ENCODE data around the gene SLC1A2.

The SLC1A2 gene

DNA sequence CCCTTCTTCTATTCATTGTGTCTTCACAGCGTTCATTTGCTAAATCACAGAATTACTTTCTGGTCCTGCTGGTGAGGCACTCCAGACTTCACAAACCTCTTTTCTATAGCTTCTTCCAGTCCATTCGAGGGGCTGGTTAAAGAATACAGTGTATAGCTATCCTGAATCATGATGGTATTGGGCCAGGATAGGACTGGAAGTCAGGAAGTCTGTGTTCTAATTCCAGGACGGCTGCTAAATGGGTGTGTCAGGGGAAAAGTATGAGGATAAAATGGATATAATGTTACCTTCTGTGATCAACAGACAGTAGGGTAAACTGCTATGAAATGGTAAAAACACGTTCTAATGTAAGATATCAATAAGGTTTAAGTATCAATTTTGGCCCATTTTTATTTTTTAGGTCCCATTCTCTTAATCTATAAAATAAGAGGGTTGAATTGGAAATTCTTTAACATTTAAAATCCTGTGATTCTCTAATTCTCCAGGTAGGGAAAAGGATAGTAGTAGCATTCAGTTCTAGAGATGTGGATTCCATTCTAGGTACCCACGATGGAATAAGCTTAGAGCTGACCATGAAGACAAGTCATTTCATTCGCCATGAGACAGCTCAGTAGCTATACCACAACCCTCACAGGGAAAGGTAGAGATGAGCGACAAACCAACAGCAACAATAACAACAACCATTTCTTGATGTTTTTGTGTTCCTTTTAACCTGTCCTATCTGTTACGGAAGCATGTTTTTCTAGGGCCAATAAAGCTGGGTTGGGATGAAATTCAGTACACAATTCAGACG, 96.1 kb downstream of the SLC1A2 start:
- DNase-seq = no peak

DNA sequence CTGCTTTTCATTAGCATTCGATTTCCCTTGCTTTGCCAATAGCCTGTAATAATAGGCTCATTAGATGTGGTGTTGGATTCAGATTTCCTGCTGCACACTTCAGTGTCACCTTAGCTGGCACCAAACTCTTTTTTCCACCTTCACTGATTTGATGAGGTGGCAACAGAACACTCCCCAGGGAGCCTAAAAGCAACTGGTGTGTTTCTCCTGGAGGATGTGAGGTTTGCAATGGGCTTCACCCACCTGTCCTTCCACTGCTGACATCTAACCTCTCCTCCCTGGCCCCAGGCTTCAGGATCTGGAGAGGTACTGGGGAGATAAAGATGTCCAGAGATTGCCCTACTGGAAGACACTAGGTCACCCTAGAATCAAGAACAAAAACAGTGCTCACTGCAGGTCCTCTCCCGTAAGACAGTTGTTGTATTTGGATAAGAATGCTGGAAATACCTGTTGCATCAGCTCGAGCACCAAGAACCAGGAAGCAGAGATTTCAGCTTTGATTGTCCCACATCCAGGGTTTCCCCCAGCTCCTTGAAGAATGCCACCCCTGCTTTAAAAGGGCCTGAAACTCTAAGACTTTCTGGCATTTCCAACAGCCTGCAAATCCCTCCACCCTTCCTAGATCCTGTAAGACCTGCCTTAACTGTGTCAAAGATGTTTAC, 96.9 kb downstream of the SLC1A2 start:
- DNase-seq = no peak

DNA sequence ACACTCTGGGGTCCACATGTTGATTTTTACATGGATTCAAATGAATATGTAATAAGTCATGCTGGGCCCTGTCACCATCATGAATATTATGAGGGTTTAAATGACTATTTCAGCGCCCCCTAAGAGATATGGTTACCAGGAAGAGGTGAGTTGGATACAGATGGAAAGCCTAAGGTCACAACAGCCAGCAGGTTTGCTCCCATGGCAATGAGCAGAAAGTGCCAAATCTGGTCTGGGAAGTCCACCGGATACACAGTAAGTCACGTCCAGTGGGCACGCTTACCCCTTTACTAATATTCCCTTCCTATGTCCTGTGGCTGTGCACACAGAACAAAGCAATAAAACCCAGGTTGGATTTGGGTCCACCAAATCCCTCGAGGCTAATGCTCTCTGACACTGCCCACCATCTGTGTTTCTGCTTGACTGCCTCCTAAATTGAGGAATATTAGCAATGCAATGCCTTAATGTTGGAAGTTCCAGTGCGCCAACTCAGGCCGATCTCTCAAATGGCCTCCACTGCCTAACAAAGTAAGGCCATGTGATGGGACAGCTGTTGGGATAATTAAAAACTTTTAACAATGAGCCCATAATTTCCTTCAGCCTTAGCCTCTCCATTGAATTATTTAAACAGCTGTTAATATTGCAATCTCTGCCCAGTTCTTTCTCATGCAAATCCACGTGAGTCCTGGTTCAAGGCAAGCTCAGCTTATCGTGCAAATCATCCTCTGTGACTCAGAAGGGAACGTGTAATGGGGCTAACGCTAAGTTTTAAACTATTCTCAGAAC, 97.6 kb downstream of the SLC1A2 start:
- no peak for DNase-seq

DNA sequence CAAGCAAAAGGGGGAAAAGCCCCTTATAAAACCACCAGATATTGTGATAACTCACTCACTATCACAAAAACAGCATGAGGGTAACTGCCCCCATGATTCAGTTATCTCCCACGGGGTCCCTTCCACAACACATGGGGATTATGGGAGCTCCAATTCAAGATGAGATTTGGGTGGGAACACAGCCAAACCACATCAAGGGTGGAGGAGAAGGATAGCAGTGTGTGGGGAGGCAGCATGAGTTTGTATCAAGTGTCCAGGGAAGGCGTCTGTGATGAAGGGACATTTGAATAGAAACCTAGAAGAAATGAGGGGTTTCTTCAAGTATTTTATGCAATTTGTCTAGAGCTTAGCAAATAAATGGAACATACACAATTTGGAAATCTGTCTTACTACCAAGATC, 98.2 kb downstream of the SLC1A2 start:
- DNase-seq = no peak

DNA sequence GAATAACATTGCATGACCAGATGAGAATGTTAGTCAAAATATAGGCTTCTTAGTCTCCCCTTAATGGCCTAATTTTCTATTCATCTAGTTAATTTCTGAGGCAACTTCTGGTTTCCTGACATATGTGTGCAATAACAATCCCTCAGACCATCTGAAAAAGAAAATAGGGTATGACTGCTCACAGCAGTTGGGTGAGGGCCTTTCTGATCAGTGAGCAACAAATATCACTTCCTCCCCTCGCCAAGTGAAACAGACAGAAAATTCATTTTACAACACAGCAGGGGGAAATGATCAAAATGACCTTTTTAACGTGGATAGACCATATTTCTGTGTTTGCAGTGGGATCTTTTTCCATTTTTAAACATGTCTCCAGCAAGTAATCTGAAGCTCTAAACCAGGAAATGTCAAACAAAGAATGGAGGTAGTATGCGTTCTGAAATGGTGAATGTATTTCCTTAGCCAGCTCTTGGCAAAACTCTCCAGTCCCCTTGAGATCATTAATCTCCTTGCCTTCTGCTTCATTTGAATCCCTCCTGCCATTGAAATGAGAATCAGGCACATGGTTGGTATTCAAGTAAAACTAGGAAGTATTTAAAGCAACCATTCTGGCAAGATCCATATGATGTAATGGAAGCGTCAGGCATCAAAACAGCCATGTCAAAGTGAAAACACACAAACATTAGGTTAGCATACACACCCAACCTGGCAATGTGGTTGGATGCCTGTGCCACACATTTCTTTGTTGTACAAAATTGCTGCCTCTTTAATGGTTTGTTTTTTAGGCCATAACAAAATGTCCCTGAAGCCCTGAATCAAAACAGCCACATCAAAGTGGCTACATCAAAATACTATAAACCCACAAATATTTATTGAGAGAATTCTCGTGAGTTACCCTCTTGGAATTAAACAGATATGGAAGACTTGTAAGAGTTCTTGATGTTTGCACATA, 100.1 kb downstream of the SLC1A2 start:
- no peak for DNase-seq

DNA sequence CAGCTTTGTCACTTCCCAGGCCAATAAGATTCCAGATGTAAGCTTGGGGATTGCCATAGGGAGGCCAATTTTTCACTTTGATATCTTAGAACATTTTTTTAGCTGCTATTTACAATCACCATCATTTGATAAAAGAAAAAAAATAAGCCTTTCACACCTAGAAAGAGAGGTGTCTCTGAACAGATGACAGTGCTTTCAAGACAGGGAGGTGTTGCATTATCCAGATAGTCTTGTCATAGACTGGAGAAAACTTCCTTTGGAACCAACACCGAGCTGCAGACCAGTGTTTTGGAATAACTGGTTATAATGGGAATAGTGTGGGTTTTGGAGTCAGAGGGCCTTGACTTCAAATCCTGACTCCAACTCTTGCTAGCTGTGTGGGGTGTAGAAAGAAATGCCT, 101.0 kb downstream of the SLC1A2 start:
- DNase-seq = no peak

DNA sequence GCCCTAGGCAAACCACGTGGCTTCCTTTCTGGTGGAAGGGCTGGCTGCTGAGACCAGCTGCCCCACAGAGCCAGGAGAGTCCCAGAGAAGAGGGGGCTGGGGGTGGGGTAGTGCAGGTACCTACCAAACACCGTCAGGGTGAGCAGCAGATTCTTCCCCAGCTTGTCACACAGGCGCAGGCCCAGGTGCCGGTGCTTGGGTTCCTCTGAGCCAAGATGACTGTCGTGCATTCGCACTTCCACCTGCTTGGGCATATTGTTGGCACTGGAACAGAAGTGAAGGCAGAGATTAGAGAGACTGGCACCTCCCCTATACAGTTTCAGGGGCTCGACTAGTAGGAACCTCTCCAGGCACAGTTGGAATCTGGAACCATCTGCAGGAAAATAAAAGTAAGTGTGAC, 102.1 kb downstream of the SLC1A2 start:
- no peak for DNase-seq

DNA sequence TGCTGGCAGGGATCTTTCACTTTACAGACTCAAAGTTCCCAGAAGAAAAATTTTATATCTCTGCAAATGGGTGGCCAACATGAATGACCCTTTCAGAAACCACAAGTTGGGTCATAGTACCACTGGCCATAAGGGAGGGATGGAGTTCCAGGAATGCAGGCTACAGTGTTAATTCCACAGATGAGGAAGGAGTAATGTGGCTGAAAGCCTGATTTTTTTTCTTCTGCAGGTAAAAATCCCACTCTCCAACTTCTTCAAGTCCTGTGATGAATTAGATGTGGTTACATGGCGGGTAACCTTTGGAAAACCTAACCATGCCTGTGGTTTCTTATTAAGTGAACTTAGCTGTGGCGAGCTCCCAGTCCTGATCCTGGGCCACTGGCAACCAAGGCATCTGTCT, 103.2 kb downstream of the SLC1A2 start:
- no peak for DNase-seq

DNA sequence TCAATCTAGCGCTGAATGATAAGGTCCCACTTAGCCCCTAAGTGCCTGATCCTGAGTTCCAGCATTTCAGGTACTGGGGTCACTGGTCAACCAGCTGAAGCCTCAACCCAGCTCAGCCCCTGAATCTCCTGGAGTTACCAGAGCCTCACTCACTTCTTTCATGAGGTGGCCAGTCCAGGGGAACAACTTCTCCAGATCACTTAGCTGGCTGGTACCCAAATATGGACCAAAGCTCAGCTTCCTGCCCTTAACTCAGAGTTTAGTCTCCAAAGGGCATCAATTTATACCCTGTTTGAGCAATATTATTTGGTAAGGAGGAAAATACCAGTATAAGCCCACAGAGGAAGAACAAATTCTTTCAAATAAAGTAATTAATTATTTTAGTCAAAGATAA, 105.6 kb downstream of the SLC1A2 start:
- DNase-seq = no peak

DNA sequence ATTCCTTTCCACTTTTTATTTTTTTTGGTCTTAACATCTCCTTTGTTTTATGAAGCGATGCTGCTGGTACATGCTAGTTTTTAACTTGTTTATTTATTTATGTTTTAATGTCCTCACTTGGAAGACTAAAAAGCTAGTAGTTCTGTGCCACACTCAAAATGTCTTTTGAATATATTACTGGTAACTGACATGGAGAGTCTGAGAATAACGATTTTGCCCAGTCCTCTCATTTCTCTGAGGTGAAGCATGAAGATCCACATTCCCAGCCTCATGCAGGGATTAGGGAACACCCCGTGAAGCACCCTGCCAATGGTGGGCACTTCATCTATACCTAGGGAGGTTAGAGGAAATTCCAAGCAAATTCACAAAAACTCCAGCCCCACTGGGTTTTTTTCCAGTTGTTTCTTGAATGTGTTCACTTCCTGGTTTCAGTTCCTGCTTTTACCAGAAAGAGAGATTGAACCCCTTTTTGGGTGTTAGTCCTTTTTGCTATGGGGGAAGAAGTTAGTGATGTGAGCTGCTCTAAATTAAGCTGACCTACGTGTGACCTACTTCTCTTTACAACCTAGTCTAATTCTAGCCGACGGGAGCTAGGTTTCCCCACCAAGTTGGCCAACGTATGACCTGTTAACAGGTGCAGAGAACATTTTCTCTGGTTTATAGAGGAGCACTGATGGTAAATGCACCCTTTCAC, 106.1 kb downstream of the SLC1A2 start:
- no peak for DNase-seq

DNA sequence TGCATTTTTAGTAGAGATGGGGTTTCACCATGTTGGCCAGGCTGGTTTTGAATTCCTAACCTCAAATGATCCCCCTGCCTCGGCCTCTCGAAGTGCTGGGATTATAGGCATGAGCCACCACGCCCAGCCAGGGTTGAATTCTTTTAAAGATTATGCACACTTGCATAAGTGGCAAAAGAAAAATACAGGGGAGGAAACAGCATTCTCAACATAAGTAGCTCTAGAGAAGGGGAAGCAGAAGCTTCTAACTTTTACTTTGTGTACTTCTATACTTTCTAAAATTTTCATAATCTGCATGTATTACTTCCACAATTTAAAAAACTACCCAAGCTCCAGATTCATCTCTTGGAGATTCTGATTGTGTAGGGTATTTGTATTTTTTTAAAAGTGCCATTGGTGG, 108.0 kb downstream of the SLC1A2 start:
- no peak for DNase-seq

DNA sequence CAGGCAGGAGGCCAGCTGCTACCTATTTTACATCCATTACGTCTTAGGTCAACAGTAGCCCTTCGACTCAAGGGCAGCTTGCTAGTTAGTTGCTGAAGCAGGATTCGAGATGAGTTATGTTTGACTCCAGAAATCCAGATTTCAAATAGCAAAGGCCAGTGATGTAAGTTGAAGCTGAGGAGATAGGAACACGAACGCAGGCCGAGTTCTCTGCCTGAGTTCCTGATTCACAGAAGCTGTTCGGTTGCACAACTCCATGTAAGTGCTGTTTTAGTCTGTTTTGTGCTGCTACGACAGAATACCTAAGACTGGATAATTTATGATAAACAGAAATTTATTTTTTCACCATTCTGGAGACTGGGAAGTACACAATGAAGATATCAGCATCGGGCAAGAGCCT, 111.2 kb downstream of the SLC1A2 start:
- no peak for DNase-seq

DNA sequence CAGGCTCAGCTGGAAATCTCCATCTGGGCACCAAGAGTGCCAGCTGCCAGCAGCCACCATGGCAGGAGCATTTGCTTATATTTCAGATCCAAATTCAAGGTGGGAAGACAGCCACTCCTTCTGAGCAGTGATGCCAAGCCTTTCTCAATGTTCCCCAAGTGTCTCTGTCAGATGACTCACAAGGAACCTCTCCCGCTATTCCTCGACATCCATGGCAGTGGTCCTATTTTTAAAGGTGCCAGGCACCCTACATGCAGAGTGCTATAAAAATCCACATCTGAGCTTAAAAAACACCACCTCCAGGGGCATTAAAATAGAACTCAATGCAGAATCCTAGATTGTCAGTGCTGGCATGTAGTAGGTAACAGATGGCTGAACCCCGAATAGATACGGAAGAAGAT, 112.1 kb downstream of the SLC1A2 start:
- DNase-seq = no peak

DNA sequence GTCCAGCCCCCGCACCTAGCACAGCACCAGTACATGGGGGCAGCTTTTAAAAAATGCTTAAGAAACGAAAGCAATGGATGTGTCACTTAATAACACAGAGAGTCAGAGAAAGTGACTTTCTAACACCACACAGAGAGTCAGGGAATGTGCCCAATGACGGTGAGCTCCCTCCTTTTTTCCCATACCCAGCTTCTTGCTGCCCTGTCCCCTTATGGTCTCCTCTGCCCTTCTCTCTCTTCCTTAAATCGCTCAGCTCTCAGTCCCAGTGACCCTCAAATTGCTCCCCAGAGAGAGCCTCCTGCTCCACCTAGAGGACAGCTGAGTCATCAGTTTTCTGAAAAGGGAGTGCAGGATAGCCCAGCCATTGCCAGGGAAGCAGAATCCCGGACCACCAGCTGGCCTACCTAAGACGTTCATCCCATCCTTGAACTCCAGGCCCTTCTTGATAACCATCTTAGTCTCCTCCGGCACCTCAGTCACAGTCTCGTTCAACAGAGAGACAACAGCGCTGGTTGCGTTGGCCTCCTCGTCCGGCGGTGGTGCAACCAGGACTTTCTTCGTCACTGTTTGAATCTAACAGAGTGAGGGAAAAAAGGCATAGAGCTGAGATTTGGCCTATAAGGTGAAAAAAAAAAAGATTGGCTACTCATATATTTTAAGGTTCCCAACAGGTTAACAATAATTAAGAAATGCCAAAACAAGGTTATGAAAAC, 113.5 kb downstream of the SLC1A2 start:
- peak in 4 of 5 donors; percentile 3 to 28 (median 19) for DNase-seq

DNA sequence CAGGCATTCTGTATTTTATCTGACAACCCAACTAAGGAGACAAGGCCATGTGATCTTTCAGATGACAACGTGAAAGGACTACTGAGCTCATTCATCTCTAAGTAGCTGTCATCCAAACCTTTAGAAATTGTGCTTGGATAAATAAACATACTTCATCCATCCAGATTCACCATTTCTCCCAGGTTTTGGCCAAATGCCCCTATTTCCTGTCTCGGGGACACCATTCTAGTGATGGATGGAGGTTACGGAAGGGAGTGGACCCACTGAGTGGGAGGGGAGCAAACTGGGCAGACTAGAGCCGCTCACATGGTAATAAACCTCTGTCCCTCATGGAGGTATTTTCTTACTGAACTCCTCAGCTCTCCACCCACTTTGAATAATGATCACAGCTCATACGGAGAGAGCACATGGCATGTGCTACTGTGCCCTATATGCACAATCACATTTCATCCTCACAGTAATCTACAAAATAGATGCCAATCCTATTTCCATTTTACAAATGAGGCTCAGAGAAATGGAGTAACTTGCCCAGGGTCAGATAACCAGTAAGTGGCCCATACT, 114.4 kb downstream of the SLC1A2 start:
- no peak for DNase-seq

DNA sequence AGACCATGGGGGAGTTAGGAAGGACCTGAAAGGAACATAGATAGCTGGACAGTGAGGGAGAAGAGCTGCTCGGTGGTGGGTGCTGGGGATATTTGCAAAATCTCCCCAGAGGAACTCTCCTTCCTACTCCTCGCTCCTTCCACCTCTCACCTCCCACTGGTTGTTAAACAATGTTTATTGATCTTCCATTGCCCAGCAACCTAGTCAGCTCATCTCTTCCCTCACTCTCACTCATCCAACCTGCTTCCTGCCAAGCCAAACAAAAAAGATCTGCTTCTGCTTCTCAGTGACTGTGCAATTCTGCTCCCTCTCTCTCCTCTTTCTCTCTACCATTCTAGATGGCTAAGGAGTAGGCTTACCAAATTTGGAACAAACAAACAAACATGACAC, 115.0 kb downstream of the SLC1A2 start:
- DNase-seq = no peak

DNA sequence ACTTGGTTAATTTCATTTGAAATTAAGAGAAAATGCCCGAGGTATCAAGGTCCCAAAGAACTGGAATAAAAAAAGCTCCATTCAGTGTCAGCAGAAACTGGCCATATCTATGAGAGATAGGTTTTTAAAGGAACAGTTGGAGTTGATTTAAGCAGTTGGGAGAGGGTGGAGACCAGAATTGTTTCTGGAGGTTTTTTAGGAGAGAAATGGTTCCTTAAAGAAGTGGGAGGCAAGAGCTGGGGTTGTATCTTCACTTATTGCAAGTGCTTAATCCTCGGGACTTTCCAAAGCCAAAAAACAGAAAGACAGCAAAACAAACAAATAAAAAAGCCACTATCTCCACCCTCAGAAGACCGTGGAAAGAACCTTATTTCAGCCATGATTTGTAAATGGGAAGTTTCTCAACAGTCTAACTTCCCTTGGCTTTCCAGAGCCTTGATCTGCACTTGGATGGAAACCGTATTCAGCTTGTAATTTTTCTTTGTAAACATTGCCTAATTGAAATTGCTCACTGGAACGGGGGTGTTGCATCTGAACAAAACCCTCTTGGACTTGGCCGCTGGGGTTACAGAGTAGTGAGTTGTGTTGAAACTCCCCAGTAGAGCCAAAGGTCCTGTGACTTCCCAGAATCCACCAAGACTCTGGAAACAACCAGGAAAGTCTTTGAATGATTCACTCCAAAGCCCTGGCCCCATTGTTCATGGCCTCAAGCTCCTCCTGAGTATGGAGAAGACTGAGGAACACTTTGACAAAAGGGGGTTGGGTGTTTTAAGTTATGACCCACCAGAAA, 115.6 kb downstream of the SLC1A2 start:
- DNase-seq = no peak

DNA sequence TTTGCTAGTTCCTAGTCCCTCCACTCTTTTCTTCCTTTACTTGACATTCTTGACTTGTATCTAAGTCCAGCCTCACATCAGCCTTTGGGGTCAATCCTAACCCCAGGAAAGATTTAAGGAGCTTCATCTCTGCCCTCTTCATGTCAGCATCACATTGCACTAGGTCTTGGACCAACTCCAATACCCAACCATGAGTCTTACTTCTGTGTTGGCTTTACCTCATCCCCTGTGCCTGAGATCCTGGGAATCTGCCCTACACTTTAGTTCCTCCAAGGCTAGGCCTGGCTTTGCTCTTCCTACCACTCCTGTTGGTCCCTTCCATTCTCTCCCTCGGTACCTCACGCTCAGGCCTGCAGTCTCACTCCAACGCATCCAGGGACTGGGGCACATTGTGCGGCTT, 117.0 kb downstream of the SLC1A2 start:
- no peak for DNase-seq

DNA sequence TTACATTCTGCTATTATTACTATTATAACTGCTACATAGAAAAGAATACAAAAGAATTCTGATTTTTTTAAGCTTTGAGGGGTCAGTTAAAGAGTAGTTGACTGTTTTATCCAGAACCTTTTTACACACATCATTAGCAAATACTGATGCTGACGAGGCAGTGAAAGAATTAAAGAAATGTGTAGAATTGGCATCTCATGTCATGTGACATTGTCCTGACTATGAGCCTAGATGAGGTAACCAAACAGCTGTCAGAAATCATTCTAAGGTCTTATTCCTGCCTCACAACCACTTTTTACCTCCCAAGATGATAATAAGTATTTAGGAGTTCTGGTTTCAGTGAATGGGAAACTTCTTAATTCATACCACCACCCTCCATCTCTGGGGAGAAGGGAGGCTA, 121.0 kb downstream of the SLC1A2 start:
- DNase-seq = no peak

DNA sequence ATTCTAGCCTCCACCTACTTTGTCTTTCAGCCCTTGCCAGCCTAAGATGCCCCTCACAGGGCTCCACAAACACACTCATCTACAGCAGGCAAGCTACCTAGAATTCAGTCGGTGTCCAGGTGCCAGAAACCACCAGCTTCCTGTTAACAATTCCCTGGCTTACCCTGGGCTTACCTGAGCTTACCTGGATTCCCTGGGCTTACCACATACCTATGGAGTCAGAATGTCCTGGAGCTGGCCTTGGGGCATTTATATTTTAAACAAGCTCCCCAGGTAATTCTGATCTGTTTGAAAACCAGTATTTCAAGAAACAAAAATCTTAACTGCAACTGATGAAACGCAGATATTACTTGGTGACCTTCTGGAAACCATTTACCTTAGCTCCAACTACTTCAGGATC, 123.6 kb downstream of the SLC1A2 start:
- DNase-seq = no peak
